Measurements from ENCODE around the gene IQCF5.

IQCF5 gene

GRCh38 chr3:51845129-51845528 is 30.3 kb downstream of the IQCF5 start:
- DNase-seq (ENCODE audit: low read depth in 1 of 2, low spot score in 1 of 2) = no peak
- TF ChIP-seq JUND (IDR thresholded peaks at IDR 0.05; ENCODE audit: low read depth) = no peak
- in situ Hi-C loops (cut with HindIII; ENCODE audit: low pct_unique_long_range_greater_than_20kb, low sequenced_read_pairs) = no loop called here

GRCh38 chr3:51836606-51837005 is 38.8 kb downstream of the IQCF5 start:
- TF ChIP-seq JUND (IDR thresholded peaks at IDR 0.05; ENCODE audit: low read depth) = no peak
- no peak for DNase-seq (ENCODE audit: low read depth in 1 of 2, low spot score in 1 of 2)
- in situ Hi-C loops (cut with HindIII; ENCODE audit: low pct_unique_long_range_greater_than_20kb, low sequenced_read_pairs) = no loop called here

- no peak for TF ChIP-seq JUND (IDR thresholded peaks at IDR 0.05; ENCODE audit: low read depth)
- in situ Hi-C loops (cut with HindIII; ENCODE audit: low pct_unique_long_range_greater_than_20kb, low sequenced_read_pairs) = no loop called here
- DNase-seq (ENCODE audit: low read depth in 1 of 2, low spot score in 1 of 2) = no peak
These were observed 44.5 kb downstream of the IQCF5 start for GRCh38 chr3:51830836-51831385.

GRCh38 chr3:51830345-51830744 is 45.1 kb downstream of the IQCF5 start:
- no peak for TF ChIP-seq JUND (IDR thresholded peaks at IDR 0.05; ENCODE audit: low read depth)
- no peak for DNase-seq (ENCODE audit: low read depth in 1 of 2, low spot score in 1 of 2)
- in situ Hi-C loops (cut with HindIII; ENCODE audit: low pct_unique_long_range_greater_than_20kb, low sequenced_read_pairs) = no loop called here

GRCh38 chr3:51828297-51828696 is 47.1 kb downstream of the IQCF5 start:
- TF ChIP-seq JUND (IDR thresholded peaks at IDR 0.05; ENCODE audit: low read depth) = no peak
- DNase-seq (ENCODE audit: low read depth in 1 of 2, low spot score in 1 of 2) = no peak
- in situ Hi-C loops (cut with HindIII; ENCODE audit: low pct_unique_long_range_greater_than_20kb, low sequenced_read_pairs) = no loop called here

All from T47D (cell line).